HG03460 (cell line): ENCODE measurements around the gene HLF.

ENCODE experiments used
- ATAC-seq: cut with Tn5 transposase; IDR thresholded peaks from one replicate; pipeline ENCODE4 v1.9.1; 2021; ENCODE audit not compliant: unreplicated experiment

HLF gene

DNA sequence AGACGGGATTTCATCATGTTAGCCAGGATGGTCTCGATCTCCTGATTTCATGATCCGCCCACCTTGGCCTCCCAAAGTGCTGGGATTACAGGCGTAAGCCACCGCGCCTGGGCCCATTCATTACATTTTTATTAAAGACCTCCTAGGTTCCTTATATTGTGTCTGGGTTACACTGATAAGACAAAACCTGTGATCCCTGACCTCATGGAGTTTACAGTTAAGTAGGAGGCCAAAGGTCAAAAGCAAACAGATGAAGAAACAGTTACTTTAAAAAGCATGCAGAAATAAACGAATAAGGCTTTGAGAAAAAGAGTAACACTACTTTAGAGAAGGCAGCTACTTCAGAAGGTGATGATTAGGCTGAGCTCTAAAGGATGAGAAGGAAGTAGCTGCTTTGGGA, 14.9 kb upstream of the HLF start:
- no peak for ATAC-seq

DNA sequence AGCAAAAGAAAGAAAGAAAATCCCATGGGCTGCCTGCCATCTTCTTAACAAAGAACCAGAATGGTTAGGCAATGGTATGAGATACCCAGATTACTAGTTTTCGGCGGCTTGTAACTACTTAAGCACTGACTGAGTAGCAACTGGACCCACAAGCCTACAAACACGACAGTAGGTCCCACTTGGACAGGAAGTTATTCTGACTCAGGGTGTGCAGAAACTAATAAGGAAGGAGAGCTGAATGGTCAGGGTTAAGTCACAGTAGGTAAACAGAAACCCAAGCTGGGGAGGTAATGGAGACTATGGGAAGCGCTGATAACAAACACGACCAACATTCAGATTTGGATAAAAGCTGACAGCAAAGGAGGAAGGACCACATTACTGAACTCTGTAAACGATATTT, 10.4 kb upstream of the HLF start:
- ATAC-seq: no peak

DNA sequence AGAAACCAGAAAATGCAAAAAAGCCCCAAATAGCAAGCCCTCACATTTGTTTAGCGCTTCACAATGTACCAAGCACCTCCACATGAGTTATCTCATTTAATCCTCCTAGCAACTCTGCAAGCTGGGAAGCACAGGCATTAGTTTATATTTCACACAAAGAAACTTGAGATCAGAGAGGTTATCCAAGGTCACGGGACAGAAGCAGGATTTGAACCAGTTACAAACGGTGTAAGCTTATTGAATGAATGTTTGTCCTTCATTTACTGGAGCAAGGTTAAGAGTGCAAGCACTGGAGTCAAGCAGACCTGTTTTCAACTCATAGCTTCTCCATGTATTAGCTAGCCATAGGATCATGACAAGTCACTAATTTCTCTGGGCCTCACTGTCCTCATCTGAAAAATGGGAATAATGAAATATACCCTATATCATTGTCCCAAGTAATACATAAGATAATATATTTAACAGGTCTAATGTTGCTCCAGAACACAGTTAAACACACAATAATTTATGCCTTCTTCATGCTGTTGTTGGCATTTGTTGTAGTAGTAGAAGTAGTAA, 6.1 kb upstream of the HLF start:
- ATAC-seq: no peak

DNA sequence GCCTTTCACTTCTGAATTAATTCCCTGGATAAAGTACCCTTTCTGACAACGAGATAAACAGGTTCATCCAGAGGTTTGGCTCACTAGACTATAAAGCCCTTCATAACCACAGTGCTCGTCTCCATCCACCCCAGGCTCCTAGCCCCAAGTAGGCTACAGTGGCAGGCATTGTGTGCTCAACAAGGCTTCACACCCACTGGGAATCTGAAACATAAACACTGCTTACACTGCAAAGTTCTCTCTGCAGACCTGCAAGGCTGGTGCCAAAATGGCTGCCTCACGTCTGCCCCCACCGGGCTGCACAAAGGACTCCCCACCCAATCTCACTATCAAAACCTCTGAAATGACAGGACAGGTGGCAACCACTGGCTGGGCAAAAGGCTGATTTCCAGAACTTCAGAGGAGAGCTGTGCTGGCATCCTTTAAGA, 5.1 kb upstream of the HLF start:
- no peak for ATAC-seq

DNA sequence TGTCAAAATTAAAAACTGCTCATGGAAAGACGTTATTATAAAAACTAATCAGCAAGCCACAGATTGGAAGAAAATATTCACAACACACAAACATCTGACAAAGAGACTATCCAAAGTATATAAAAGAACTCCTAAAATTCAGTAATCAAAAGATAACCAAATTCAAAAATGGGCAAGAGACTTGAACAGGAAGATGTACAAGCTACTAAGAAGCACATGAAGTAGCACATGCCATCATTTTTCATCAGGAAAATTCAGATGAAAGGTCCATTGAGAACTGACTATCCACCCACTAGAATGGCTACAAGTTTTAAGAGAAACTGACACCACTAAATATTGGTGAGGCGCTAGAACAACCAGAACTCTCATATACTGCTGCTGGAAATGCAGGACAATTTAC, 3.4 kb upstream of the HLF start:
- ATAC-seq: no peak

DNA sequence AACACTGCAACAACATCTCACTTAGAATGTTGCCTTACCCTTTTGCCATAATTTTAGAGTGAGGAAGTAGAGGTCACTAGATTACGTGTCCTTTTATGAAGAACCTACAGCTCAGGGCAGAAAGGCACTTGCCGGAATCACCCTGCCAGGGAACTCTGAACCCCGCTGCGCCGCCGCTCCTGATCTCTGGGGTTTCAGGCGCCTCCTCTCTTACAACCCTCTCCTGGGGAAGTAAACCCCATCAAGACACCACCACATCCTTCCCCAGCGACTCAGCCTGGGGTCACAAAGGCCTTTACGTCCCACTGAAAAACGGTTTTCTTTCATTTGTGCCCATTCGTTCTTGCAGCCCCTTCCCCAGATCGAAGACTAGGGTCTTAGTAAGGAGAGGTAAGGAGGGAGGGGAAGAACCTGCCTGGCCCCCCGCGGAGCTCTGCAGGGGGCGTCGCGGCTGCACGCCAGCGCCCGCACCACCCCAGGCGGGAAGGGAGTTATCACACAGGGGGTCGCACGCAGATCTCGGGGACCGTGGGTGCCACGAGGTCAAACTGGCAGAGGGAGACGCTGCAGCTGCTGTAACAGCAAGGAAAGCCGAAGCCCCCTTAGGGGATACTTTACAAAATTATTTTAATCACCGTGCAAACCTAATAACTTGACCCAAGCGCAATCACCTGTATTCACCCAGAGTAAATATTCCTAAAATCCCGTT, 1.0 kb upstream of the HLF start:
- no peak for ATAC-seq

DNA sequence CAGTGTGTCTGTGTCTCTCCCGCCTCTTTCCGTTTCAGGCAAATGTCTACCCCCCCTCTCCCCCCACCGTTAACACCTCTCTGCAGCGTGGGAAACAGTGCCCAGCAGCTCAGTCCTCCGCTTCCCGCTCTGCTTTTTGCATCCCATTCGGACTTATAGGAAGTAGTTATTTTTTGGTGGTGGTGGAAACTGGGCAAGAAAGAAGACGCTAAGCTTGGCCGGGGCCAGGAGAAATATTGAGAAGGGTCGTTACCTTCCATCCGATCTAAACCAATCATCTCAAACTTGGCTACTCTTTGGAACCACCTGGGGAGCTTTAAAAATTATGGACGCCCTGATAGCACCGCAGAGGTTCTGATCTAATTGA, 499 bp upstream of the HLF start:
- no peak for ATAC-seq

DNA sequence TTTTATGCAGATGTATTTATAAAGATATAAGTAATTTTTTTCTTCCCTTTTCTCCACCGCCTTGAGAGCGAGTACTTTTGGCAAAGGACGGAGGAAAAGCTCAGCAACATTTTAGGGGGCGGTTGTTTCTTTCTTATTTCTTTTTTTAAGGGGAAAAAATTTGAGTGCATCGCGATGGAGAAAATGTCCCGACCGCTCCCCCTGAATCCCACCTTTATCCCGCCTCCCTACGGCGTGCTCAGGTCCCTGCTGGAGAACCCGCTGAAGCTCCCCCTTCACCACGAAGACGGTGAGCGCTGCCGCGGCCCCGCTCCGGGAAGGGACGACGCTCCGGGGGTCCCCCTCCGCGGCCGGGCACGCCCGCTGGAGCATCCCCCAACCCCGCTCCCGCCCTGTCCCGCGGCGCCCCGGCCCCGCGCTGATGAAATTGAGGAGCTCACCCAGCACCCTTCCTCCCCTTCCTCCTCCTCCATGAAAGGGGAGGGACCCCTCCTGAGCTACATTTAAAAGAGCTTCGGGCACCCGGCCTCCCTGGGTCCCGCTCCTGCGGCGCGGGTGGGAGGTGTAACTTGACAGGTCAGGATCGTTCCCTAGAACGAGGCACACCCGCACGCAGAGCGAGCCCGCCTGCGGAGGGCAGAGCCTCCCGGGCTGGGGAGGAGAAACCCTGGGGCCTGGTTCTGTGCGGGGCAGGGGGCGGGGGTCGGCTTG, 706 bp downstream of the HLF start:
- no peak for ATAC-seq

DNA sequence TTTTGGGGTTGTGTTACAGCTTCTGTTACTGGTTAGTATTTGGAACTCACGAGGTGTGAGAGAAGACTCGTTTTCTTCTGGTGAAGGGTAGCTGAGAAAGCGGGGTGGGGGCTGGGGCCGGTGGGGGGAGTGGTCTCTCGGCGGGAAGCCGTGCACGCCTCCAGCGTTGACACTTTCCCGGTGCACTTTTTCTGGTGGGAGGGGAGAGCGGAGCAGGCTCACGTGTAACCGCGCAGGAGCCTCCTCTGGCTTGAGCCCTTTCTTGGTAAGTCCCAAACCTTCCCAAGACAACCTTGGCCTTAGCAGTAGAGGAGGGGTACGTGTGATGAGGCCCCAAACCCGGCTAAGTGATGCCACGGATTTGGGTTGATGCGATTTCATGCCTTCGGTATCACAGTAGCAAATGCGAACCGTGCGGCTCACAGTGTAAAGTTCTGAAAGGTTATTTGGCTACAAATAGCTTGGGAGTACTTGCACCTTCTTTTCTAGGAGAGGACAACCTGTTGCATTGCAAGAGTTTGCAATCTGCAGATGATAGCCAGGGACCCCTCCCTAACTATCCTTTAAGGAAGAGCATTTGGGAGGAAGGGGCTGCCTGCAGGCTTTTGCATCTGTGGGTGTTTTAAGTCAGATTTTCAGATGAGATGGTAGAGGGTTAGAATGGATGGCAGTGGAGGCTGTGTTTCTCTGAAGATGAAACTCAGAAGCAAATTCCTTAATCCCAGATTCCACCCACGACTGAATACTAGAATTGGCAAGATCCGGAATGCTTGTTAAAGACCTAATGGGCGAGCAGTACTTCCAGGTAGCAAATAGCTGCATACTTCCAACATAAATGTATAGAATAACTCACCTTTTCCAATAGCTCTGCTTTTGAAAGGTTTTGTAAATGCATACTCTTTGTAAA, 1.5 kb downstream of the HLF start:
- no peak for ATAC-seq

DNA sequence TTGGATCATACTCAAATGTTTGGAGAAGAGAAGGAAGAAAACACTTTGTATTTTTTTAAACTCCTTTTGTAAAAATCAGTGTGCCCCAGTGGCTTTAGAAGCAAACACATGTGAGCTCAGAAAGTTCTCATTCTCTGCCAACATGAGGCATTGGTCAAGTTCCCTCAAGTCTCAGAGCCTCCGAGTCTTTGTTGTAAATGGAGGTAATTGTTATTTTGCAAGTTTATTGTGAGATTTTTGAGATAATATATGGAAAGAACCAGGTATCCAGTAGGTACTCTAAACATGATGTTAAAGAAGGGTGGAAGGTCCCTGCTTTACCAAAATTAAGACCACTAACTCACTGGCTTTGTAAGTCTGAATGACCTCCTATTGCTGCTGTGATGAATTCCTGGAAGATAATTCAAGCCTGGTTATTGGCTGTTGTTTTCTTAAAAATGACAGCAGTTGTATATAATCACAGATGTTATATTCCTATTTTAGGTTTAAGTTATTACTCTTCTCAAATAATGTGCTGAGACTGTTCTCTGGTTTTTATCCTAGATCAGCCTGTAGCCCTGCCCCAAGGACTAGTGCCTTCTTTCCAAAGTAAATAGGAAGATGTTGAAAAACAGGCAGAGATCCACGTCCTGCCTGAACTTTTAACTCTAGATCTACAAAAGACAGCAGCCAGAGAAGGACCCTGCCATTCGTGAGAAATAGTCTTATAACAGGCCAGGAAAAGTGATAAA, 2.4 kb downstream of the HLF start:
- no peak for ATAC-seq

DNA sequence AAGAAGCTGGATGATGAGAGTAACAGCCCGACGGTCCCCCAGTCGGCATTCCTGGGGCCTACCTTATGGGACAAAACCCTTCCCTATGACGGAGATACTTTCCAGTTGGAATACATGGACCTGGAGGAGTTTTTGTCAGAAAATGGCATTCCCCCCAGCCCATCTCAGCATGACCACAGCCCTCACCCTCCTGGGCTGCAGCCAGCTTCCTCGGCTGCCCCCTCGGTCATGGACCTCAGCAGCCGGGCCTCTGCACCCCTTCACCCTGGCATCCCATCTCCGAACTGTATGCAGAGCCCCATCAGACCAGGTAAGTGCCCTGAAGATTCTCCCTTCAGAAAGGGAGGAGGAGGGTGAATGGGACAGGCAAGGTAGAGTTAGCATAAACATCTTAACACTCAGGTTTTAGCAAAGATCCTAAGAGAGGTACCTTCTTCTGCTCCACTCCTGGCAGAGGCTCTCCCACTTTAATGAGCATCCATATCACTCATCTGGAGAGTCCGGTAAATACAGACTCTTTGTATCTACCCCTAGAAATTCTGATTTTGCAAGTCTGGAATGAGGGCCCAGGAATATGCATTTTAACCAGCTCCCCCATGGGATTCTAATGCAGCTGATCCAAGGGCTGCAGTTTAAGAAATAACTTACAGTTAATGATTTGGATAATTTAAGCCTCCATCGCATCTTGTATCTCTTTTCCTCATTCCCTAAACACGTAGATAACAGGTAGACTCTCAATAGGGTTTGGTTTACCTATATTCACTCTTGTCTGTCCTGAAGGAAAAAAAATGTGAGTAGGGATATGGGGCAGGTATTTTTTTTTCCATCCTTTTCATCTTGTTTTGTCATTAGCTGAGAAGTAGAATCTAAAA, 3.3 kb downstream of the HLF start:
- ATAC-seq: no peak

DNA sequence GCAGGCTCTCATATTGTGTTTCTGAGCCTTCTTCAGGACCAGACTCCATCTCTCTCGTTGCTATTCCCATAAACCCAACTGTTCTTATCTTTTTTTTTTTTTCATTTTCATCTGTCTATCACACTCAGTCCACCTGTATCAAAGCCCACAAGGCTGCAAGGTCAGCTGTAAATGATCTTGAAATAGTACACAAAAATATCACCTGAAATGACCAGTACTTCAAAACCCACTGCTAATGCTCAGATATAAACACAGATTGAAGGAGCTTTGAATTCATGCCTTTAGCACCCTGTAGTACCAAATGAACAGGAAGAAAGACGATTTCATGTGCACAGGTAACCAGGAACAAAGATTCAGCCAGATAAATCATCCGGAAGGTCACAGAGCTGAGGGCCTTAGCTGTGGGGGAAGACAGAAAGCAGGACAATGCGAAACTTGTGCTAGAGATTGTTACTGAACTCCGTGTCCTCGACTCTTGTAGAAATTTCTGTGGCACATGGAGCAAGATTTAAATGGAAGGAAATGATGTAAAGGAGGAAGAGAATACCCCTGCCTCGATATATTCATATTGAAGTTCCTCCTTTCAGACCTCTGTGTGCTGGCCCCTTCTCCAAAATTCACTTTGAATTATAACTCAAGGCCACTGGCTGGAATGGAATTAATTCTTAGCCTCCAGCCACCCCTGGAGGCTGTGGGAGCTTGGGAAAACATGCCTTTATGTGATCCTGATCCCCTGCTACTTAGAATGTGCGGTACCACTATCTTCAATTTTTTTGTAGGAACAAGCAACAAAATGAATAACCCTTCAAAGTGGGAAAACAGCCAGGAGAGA, 4.1 kb downstream of the HLF start:
- ATAC-seq: no peak

DNA sequence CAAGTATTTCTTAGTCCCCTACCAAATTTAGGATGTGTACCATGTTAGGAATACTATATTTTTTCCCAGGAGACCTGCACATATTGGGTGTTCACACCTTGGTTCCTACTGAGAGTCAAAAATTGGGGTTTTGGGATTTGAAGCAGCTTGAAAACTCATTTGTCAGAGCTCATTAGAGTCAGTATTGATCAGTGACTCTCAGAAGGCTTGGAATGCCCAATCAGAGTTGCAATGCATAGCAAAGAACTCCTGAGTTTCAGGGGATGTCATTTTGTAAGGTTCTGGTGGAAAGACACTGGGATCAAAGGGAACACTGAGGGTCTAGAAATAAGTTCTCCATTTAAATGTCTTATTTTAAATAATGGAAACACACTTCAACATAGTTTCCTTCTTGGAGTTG, 5.1 kb downstream of the HLF start:
- no peak for ATAC-seq

DNA sequence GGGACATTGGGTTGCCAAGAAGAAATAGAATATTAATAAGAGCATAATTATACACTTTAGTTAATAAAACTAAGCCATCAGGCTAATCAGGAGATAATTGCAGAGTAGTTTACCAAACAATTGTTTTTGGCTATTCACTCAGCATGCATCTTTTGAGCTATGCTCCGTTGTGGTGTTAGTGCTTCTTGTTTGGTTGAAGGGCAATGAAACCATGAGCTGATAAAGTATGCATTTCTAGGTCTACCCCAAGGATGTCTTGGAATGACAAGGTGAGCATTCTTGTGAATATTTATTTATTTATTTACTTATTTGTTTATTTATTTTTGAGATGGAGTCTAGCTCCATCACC, 6.4 kb downstream of the HLF start:
- ATAC-seq: no peak

DNA sequence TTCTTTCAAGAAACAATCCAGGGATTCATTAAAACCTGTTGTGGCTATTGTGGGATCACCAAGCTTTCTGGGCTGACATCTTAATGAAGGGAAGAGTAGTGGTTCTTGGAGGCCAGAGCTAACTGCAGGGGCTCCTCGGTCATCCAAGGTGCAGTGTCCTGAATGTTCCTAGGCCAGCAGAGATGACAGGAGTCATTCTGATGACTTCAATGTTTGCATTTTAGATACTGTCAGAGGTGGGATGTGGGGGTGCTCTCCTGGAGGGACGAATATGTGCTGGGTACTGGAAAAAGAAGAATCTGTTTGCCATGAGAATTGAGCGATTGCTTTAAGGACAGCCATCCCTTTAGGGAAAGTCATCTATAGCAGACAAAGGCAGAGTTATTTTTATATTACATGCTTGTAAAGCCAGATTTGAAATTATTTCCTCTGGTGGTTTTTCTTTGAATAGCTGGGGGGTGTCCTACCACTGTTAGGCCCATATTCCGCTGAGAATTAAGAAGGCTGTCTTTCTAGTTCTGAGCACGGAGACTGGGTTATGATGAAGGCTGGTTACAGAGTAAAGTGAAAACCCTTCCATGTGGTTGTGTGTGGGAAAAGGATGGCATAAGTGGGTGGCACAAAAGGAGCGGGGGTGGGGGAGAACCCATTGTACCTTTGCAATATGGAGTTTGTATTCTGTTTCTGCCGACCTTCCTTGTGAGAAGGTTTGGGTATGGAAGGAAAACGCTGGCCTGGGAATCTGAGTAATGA, 7.4 kb downstream of the HLF start:
- no peak for ATAC-seq

DNA sequence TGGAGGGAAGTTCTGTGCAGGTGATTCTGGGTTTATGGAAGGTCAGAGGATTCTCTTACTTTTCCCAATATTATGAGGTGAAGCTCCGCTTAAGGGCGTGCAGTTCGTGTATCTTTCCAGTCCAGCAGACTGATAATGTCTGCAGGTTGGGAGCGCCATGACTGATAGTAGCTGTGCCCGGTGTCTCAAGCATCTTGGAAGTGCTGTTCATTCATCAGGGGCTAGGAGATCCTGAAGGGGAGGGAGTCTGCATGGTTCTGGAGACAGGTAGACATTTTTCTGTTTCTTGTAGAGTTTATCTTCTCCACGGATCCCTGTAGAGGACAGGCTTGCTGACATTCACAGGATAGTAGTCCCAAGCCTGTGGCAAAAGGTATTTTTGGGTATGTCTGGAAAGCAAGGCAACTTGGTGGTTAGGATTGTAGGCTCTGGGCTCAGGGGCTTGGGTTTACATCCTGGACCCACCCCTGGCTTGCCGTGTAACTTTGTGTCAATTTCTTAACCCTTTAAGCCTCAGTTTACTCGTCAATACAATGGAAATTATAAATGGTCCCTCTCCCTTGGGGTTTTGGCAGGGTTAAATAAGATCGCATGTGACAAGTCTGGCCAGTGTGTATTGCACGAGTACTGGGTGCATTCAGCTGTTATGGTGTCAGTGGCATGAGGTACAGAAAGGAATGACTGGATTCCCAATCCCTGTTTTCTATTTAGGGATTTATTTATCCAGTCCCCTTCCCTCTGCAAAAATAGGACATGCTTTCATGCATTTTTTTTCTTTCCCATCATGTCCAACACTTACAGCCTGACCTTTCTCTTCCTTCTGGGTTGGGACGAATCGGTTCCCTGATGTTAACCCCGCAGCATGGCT, 8.2 kb downstream of the HLF start:
- ATAC-seq: no peak

DNA sequence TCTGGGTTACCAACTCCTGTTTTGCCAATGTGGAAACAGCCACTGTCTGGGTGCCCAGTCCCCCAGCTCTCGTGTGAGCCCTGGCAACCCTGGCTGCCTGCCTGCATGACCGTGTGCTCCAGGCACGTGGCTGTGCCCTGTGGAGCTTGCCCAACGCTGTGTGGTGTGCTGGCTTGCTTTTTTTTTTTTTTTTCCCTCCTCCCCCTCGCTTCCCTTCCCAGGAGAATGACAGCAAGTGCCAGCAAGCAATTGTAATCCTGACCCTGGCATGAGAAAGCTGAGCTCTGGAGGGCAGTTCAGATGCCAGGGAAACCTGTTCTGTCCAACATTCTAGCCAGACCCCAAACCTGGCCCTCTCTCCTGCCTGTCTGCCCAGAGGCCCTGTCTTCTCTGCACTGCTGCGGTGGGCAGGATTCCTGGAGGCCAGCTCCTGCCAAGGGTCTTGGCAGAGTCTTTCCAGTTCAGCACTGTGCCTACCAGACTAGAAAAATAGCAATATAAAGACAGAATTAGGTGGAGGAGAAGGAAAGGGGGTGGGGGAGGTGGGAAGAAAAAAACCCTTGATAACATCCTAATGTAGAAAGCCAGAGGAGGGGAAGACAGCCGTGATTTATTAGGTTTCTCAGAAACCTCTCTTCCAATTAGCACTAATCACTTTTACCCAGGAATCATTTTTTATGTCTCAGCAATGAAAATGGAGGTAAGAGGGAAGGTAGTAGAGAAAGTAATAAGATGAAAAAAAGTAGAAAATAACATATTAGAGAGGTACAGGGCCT, 9.0 kb downstream of the HLF start:
- no peak for ATAC-seq
